ENCODE data around the gene CCNB2.
"Not testable (repeated sequence)": the region's sequence is repeated elsewhere in the genome, so short reads cannot be mapped to it uniquely, and the experiment has no call there.

Gene CCNB2

DNA sequence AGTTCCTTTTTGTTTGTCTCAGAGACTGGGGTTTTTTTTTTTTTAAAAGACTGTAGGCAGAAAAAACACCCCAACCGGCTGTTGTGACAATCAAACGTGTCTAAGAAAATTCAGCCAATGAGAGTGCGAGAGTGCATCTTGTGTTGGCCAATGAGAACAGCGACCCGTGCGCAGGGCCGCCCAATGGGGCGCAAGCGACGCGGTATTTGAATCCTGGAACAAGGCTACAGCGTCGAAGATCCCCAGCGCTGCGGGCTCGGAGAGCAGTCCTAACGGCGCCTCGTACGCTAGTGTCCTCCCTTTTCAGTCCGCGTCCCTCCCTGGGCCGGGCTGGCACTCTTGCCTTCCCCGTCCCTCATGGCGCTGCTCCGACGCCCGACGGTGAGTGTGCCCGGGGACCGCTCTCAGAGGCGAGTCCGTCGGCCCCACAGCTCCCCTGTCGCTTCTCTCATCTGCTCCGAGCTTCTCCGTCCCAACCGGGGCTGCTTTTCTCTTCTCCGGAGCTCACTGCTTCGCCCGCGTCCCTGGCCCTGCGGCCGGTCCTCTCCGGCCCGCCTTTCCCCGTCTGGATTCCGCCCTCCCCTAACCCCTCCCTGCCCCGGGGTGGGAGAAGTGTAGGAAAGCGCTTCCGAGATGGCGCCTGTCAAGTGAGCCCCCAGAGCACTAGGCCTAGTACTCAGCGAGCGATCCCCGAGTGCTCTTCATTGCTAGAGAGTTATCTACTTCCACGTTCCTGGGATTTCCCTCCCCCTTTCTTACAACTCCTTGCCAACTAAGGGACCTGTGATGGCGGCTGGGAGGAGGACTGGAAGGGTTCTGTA lies at the start of gene CCNB2:
Gene CCNB2, plus strand, starts transcription at position 235 of the 821 bp plus-strand sequence. Its CDS starts 123 bp downstream, at position 358.
- DNase-seq: peak; percentile 94

DNA sequence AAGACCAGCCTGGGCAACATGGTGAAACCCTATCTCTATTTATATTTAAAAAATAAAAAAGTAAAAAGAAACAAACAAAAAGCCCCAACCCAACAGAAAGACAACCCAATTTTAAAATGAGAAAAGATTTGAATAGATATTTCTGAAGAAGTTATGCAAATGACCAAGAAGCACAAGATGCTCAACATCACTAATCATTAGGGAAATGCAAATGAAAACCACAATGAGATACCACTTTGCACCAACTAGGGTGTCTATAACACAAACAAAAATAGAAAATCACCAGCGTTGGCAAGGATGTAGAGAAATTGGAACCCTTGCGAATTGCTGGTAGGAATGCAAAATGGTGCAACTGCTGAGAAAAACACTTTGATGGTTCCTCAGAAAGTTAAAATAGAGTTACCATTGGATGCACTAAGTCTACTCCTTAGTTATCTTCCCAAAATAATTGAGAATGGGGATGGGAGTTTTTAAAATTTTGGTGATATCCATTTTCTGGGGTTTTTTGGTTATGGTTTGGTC lies 45.8 kb upstream of the CCNB2 start:
- DNase-seq: no peak

DNA sequence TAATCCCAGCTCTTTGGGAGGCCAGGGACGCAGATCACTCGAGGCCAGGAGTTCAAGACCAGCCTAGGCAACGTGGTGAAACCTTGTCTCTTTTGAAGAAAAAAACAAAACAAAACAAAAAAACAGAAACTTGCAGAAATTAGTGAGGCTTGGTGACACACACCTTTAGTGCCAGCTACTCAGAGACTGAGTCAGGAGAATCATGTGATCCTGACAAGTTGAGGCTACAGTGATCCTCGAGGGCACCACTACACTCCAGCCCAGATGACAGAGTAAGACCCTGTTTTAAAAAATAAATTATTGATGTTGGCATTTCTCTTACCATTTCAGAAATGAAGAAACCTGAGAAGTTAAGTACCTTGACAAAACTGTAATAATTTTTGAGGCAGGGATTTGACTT lies 44.6 kb upstream of the CCNB2 start:
- no peak for DNase-seq

DNA sequence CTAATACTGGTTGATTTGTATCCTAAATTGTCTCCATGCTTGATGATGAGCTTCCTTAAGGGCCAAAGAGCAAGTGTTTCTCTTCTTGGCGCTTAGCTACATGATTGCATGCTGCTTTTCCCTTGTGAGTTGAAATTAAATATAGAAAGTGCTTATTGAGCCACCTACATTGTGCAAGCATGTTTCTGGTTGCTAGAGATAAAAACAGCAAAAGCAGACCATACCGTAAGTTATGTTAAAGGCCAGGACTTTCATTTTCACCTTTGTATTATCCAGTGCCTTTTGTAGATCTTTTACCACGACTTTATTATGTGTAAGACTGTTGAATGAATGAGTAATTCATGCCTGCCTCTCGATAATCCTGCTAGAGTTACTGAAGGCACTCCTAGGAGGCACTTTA lies 41.9 kb upstream of the CCNB2 start:
- DNase-seq: no peak

DNA sequence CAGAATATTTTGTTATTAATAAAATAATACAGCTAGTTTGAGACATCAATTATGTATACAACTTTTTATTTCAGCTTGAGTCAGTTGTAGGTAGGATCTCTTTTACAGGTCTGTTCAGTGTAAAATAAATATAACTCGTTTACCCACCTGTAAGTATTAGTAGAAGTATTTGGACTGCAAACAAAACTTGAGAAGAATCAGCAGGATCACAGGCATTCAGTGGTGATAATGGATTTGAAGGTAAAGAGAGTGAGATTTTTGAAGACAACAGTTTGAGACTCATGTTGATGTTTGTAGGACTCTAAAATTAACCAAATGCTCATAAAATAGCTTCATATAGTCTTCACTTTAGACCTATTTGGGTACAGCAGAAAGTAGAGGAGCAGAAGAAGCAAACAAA lies 35.5 kb upstream of the CCNB2 start:
- DNase-seq: no peak

DNA sequence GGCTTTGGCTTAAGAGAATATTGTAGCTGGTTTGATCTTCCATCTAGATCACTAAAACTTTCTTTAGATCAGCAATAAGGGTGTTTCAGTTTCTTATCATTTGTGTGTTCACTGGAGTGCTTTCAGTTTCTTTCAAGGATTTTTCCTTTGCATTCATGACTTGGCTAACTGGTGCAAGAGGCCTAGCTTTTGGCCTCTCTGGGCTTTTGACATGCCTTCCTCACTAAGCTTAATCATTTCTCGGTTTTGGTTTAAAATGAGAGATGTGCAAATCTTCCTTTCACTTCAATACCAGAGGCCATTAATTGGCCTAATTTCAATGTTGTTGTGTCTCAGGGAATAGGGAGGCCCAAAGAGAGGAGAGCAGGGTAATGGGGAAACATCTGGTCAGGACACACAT lies 30.3 kb upstream of the CCNB2 start:
- DNase-seq: peak; percentile 41

DNA sequence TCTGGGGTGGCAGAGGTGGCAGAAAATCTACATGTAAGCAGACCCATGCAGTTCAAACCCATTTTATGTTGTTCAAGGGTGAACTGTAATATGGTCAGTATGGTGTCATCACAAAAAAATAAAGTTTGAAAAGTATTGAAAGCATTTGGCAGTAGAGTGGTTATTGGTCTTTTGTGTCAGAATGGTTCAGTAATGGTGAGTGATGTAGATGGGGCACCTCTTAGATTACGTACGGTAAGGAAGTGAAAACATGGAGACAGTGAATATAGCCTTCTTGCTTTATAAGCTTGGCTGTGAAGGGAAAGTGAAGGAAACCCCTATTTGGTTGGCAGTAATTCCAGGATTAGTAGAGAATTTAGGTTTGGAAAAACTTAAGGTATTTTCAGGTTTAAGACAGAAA lies 17.2 kb upstream of the CCNB2 start:
- no peak for DNase-seq

DNA sequence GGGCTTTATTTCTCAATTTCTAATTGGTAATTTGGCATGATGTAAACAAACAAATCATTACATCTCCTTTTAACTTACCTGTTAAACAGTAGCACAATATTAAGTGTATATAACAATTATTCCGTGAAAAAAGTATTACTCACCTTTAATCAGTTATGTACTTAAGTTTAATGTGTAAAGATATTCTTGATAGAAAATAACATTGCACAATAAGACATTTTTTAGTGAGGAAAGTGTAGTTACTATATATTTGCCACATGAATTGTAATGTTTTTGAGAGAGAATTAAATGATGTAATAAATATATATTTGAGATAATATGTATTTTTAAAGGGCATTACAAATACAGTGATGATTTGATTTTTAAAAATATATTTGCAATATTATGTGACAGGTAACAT lies 10.9 kb upstream of the CCNB2 start:
- no peak for DNase-seq

DNA sequence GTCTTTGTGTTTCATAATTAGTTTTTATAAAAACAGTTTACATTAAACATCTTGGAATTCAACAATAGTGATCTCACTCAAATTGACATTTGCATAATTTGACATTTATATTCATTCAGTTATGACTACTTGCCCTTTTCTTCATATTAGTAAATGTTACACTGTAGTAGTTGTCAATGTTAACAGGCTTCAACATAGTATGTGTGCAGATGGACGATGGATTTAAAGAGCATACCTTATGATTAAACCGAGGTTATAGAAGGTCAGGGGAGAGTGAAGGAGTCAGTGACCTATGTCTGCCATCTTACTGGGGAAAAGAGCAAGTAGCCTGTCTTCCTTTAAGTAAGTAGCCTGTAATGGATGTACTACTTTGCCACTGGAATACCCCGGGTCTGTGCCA lies 8.5 kb upstream of the CCNB2 start:
- no peak for DNase-seq

DNA sequence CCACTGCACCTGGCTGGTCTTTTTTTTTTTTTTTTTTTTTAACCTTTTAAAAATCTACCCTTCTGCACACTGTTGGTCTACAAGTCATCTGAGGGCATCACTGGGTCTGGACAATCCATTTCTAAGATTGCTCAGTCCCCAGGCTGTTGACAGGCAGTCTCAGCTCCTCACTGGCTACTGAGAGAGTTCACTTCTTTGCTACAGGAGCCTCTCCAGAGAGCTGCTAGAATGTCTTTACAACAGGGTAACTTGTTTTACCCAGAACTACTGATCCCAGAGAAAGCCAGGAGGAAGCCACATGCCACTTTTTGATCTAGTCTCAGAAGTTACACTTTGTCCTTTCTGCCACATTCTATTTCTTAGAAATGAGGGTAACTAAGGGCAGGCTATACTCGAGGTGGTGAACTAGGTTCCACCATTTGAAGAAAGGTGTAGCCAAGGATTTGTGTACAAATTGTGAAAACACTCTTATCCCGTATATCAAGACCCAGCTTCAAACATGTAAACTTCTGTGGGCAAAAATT lies 5.7 kb upstream of the CCNB2 start:
- no peak for DNase-seq

DNA sequence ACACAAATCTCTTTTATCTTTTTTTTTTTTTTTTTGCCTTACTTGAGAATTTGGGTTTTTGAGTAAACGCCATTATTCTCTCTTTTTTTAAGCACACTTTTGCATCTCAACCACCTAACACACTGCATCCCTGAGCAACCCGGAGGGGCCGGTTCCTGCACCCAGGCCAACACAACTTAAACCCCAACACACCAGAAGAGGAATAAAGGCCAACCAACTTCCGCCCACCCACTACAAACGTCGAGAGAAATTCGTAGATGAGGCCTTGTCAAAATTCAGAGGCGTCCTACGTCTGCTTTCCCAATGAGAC lies 389 bp upstream of the CCNB2 start:
- no peak for DNase-seq

DNA sequence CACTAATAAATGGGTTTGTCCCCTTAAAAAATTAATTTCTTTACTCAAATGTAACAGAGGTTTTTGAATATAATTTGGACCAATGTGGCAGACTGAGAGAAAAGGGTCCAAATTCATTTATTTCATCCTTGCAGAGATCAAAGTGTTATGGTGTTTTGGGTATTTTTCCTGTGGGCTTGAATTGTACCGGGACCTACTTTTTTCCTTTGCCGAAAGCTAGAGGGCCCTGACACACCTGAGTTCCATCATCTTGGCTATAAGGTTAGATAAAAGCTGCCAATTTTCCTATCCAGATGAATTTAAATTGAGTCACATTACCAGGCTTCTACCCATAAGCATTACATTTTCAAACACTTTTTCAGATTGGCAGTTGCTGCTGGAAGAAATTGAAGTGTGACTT lies 908 bp downstream of the CCNB2 start:
- no peak for DNase-seq

DNA sequence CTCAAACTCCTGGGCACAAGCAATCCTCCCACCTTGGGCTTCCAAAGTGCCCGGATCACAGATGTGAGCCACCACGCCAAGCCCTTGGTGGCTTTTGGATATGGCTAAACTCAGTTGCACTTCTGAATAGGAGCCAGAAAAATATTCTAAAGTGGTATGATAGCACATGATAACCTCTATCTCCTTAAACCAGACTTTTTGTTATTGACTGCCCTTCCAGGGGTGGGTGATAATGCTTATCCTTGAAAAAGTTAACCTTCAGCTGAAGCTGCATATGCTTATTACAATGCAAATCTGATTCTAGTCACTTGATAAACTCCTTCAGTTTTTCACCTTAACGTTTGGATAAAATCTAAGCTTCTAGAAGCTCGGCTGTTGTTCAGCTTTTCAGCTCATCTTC lies 6.3 kb downstream of the CCNB2 start:
- no peak for DNase-seq

DNA sequence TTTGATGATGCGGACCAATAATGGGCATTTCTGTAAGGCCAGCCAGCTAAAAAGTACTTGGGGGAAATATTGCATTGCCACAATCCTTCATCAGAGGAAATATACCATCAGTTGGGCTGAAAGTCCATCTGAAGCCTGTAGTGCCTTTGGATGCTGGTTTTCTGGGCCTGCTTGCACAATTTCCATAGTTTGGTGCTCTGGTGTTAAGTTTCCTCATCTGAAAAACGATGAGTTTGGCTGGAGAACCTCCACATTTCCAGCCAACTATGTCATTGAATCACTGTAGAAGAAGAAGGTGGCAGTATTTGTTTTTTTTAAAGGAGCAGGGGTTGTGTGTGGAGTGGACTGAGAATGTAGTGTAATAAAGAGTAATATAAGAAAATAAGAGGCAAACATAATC lies 10.1 kb downstream of the CCNB2 start:
- no peak for DNase-seq

DNA sequence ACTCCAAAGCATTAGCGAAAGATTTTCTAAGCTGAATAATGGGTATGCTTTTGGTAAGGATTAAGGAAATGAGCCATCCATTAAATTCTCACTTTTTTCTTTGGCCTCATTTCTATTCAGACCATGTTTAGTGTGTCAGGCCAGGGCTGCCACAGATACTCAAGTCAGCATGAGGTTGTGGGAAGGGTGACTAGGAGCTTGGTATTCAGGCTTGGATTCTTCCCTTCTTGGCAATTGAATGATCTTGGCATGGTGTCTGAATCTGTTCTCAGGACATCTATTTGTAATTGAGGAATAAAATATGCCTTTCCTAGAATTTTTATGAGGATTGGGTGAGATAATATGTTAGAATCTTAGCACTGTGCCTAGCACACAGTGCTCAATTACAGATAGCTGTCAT lies 11.2 kb downstream of the CCNB2 start:
- DNase-seq: no peak

DNA sequence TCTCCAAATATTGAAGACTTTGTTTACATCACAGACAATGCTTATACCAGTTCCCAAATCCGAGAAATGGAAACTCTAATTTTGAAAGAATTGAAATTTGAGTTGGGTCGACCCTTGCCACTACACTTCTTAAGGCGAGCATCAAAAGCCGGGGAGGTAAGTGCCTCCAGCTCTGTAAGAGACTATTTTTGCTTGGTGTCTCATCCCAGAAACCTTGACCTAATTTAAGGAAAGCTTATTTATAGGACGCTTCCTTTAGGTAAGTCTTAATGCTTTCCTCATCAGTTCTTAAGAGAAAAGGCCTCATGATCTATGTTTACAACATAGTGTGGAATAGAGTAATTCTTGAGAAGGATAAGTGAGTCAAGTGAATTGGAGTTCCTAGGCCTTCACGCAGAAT lies 11.8 kb downstream of the CCNB2 start:
- no peak for DNase-seq

DNA sequence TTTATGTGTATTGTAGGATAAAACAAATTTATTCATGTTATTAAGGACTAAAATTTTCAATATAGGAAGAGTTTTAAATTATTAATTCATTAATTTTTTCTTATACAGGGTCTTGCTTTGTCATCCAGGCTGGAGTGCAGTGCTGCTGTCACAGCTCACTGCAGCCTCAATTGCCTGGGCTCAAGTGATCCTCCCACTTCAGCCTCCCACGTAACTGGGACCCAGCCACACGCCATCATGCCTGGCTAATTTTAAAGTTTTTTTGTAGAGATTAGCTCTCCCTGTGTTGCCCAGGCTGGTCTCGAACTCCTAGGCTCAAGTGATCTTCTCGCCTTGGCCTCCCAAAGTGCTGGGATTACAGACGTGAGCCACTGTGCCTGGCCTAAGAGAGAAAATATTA lies 14.7 kb downstream of the CCNB2 start:
- DNase-seq: no peak

DNA sequence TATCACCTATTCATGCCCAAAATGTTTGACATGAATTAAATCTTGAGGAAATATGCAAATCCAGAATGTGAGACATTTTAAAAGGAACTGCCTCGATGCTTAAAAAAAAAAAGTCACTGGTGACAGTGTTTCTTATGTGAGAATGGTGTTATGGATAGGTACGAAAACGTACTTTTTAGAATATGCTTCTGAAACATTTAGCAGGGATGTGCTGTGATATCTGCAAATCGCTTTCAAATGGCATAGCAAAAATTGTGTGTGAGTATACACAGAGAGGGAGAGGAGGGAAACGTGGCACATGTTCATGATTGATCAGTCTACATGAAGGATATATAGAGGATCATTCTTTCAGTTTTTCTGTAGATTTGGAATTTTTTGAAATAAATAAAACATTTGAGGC lies 16.0 kb downstream of the CCNB2 start:
- DNase-seq: no peak

DNA sequence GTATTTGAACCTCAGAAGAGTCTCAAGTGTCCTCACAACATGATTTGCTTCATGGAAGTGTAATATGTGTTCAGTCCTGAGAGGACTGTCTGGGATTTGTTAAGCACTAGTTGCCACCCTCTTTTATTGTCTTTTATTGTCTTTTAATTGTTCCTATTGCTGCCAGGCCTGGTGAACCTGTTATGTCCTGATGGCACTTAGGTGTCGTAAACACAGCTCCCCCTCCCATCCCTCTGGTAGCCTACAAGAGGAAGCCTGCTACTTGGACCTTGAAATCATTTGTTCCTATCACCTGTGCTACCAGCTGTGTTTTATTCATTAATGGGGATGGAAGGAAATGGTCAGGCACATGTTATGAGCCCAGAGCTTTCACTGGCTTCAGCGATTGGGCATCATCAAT lies 19.3 kb downstream of the CCNB2 start:
- DNase-seq: no peak

DNA sequence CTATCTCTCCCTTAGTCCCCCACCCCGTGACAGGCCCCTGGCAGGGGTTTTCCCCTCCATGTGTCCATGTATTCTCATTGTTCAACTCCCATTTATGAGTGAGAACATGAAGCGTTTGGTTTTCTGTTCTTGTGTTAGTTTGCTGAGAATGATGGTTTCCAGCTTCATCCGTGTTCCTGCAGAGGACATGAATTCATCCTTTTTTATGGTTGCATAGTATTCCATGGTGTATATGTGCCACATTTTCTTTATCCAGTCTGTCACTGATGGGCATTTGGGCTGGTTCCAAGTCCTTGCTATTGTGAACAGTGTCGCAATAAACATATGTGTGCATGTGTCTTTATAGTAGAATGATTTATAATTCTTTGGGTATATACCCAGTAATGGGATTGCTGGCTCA lies 20.7 kb downstream of the CCNB2 start:
- not testable (repeated sequence) for DNase-seq

DNA sequence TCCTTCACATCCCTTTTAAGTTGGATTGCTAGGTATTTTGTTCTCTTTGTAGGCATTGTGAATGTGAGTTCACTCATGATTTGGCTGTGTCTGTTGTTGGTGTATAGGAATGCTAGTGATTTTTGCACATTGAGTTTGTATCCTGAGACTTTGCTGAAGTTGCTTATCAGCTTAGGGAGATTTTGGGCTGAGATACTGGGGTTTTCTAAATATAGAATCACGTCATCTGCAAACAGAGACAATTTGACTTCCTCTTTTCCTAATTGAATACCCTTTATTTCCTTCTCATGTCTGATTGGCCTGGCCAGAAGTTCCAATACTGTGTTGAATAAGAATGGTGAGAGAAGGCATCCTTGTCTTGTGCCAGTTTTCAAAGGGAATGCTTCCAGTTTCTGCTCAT lies 22.3 kb downstream of the CCNB2 start:
- DNase-seq: not testable (repeated sequence)

DNA sequence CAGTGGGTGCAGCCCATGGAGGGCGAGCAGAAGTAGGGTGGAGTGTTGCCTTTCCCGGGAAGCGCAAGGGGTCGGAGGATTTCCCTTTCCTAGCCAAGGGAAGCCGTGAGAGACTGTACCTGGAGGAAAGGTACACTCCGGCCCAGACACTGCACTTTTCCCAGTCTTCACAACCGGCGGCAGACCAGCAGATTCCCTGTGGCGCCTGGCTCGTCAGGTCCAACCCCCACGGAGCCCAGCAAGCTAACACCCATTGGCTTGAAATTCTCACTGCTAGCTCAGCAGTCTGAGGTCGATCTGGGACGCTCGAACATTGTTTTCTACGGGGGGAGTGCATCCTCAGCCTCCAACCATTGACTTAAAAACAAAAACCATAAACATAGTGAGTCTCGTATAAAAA lies 26.5 kb downstream of the CCNB2 start:
- no peak for DNase-seq

DNA sequence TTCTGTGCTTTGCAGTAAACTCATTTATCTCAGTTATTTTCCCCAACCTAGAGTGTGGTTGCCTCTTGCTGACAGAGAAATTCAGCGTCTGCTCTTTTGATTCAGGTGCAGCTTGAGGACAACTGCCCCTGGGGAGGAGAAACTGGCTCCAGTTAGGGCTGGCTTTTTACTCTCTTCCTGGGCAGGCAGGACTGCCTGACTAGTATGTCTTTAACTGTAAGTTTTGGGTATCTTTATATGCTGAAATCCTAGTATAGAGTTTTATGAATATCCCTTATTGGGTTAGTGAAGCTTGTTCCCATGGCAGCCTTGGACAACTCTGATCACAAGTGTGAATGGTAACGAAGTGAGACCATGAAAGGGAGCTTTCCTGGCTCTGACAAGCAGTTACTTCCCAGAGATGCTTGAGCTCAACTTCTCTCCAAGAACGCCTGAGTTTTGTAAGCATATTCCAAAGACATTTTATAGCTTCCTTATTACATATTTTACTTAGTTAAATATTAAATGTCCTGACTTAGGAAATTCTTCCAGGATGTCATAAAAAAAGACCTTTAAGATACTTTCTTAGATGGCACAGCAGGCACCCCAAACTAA lies 27.1 kb downstream of the CCNB2 start:
- DNase-seq: no peak

DNA sequence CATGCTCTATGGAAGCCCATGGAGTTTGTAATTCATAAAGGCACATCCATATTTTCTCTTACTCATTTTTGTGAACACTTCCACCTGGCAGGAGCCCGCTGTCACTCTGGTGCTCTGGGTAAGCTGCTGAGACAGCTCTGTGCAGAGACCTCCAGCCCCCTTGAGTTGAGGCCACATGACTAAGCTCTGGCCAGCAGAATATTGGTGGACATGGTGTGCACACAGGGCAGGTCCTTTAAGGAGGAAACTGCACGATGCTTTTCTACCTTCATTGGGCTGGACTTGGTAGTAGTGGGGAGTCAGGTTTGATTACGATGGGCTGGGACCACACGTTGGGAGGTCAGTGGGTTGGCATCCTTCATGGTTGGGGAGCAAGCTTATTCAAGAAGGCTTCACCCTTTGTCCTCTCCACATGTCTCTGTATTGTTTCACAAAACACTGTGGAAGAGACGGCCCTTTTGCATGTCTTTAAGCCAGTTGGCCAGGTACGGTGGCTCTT lies 29.0 kb downstream of the CCNB2 start:
- no peak for DNase-seq

Data from activated CD4-positive, alpha-beta T cell treated with anti-CD3 and anti-CD28 coated beads, Interleukin-2, amount 50 U/mL, for 16 hours (primary cell).